Measurements from ENCODE around the gene KDM8.
"Not testable (repeated sequence)": the region's sequence is repeated elsewhere in the genome, so short reads cannot be mapped to it uniquely, and the experiment has no call there.

The KDM8 gene

DNA sequence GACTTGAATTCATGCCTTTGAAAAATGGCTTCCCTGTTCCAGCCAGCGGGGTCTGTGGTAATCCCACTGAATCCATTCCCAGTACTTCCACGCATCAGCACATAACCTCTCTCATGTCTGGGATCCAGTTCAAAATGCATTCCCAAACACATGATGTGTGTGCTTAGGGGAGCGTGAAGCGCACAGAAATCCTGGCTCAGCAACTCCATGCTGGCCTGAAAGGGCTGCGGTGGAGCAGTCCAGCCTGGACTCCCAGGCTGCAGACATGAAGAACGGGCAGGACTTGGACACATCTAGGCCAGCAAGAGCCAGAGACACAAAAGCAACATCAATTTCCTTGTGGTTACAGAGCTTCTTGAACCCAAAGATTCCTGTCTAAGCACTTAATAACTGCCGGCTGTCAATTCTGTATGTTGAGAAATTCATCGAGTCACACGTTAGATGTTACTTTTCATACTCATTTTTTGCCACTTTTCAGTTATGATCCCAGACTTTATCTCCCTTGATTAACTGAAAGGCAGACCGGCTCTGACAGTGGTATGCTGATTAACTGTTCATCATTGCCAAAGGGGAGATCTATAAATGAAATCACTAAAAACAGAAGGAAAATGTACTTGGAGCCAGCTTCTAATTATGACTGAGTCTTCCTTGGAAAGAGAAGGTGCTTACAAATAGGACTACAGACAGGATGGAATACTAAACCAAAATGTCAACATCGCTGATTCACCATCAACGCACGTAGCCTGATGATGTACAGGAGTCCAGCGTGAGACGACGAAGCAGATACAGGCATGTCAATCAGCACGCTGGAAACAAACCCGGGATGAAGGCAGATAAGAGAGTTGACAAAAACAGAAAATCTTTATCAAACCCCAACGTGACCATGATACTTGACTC lies 42.2 kb downstream of the KDM8 start:
- H3K4me3 ChIP-seq (ENCODE audit: control insufficient read depth, low read depth, low read length) = no peak overlapping the region
- TF ChIP-seq, protein P1, sequence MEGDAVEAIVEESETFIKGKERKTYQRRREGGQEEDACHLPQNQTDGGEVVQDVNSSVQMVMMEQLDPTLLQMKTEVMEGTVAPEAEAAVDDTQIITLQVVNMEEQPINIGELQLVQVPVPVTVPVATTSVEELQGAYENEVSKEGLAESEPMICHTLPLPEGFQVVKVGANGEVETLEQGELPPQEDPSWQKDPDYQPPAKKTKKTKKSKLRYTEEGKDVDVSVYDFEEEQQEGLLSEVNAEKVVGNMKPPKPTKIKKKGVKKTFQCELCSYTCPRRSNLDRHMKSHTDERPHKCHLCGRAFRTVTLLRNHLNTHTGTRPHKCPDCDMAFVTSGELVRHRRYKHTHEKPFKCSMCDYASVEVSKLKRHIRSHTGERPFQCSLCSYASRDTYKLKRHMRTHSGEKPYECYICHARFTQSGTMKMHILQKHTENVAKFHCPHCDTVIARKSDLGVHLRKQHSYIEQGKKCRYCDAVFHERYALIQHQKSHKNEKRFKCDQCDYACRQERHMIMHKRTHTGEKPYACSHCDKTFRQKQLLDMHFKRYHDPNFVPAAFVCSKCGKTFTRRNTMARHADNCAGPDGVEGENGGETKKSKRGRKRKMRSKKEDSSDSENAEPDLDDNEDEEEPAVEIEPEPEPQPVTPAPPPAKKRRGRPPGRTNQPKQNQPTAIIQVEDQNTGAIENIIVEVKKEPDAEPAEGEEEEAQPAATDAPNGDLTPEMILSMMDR (IDR thresholded peaks at IDR 0.05; ENCODE audit: control insufficient read depth, insufficient read depth, low read depth, low read length, missing control alignments) = no peak
- no peak for DNase-seq (ENCODE audit: low read depth)

DNA sequence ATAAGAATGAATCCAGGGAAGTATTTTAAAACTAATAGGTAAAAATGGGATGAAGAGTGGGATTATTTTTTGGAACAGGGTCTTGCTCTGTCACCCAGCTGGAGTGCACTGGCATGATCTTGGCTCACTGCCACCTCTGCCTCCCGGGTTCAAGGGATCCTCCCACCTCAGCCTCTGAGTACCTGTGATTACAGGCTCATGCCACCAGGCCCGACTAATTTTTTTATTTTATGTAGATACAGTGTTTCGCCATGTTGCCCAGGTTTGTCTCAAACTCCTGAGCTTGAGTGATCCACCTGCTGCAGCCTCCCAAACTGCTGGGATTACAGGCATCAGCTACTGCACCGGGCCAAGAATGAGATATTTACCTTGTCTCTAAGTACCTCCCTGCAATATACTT lies 43.1 kb downstream of the KDM8 start:
- TF ChIP-seq, protein P1 (IDR thresholded peaks at IDR 0.05; ENCODE audit: control insufficient read depth, insufficient read depth, low read depth, low read length, missing control alignments) = no peak
- H3K4me3 ChIP-seq (ENCODE audit: control insufficient read depth, low read depth, low read length) = no peak overlapping the region
- DNase-seq (ENCODE audit: low read depth) = no peak

DNA sequence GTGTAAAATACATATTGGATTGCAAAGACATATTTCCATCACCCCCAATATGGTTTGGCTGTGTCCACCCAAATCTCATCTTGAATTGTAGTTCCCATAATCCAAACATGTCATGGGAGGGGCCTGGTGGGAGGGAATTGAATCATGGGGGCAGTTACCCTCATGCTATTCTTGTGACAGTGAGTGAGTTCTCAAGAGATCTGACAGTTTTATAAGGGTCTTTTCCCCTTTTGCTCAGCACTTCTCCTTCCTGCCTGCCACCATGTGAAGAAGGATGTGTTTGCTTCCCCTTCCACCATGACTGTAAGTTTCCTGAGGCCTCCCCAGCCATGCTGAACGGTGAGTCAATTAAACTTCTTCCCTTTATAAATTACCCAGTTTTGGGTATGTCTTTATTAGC lies 43.8 kb downstream of the KDM8 start:
- DNase-seq (ENCODE audit: low read depth); H3K4me3 ChIP-seq (ENCODE audit: control insufficient read depth, low read depth, low read length): not testable (repeated sequence)

DNA sequence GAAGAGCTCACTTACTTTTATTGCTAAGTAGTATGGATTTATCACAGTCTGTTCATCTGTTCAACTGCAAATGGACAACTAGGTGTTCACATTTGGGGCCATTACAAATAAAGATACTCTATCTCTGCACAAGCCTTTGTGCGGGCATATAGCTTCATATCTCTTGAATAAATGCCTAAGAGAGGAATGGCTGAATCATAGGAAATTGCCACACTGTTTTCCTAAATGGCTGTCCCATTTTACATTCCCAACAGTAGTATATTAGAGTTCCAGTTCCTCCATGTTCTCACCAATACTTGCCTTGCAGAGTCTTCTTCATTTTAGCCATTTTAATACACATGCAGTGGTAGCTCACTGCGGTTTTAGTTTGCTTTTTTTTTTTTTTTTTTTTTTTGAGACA lies 44.7 kb downstream of the KDM8 start:
- TF ChIP-seq, protein P1 (IDR thresholded peaks at IDR 0.05; ENCODE audit: control insufficient read depth, insufficient read depth, low read depth, low read length, missing control alignments) = no peak
- no peak overlapping the region for H3K4me3 ChIP-seq (ENCODE audit: control insufficient read depth, low read depth, low read length)
- no peak for DNase-seq (ENCODE audit: low read depth)

DNA sequence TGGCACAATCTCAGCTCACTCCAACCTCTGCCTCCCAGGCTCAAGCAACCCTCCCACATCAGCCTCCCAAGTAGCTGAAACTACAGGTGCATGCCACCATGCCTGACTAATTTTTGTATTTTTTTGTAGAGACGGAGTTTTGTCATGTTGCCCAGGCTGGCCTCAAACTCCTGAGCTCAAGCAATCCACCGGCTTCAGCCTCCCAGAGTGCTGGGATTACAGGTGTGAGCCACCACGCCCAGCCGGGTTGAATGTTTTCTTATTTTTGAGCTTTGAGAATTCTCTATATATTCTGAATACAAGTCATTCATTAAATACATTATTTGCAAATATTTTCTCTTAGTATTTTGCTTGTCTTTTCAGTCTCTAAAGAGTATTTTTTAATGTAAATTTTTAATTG lies 45.6 kb downstream of the KDM8 start:
- not testable (repeated sequence) for DNase-seq (ENCODE audit: low read depth); H3K4me3 ChIP-seq (ENCODE audit: control insufficient read depth, low read depth, low read length)

DNA sequence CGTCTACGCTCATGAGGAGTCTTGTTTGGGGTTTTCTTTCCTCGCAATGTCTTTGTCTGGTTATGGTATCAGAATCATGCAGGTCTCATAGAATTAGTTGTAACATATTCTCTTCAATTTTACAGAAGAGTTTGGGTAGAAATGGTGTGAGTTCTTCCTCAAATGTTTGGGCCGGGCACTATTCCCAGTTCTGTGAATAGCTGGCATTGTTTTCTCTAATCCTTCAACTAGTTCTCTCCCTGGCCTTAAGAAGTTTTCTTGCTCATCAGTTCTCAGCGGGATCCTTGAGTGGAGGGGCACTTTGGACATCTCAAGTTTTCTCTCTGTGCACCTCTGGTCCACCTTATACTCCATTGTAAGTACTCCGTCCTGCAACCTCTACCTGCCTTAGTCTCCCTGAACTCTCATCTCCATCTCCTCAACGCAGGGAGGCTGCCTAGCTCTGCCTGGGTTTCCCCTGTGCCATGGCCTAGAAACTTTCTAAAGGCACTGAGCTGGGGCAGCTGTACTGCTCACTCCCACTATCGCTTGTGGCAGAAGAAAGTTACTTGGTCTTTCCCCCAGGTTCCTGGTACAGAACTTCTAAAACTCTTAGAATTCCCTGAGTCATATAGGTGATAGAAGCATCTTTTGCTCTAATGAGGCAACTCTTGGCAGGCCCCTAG lies 48.3 kb downstream of the KDM8 start:
- no peak for DNase-seq (ENCODE audit: low read depth)
- TF ChIP-seq, protein P1 (IDR thresholded peaks at IDR 0.05; ENCODE audit: control insufficient read depth, insufficient read depth, low read depth, low read length, missing control alignments) = no peak
- no peak overlapping the region for H3K4me3 ChIP-seq (ENCODE audit: control insufficient read depth, low read depth, low read length)

DNA sequence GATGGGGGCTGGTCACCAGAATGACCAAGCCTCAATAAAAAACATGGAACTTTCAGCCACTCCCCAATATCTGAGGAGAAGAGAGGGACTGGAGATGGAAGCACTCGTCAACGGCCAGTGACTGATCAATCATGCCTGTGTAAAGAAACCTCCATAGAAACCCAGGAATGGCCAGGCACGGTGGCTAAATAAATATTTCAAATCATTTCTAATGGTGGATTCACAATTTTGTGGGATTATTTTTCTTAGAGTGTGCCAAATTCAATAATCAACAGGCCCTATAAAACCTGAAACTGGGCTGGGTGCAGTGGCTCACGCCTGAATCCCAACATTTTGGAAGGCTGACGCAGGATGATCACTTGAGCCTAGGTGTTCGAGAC lies 48.9 kb downstream of the KDM8 start:
- TF ChIP-seq, protein P1 (IDR thresholded peaks at IDR 0.05; ENCODE audit: control insufficient read depth, insufficient read depth, low read depth, low read length, missing control alignments) = no peak
- DNase-seq (ENCODE audit: low read depth) = no peak

More for the DNA sequence above, 48.9 kb downstream of the KDM8 start:
- no peak overlapping the region for H3K4me3 ChIP-seq (ENCODE audit: control insufficient read depth, low read depth, low read length)
